CD14-positive monocyte (primary cell): Measurements from ENCODE around the gene FKBP2. TPM values are rescaled to one million over a fixed set of nuclear protein-coding genes. Genes with fewer than 3 reads are reported as not detected.

ENCODE experiments used
- DNase-seq, 3 donors: peaks; one replicate each; pipeline ENCODE4 v3.0.0-alpha.2; 2011 to 2022
- H2AFZ ChIP-seq: 2 replicates; pipeline ENCODE4 v1.6.0; 2012; ENCODE audit warnings: mild to moderate bottlenecking, low read depth, low read length, inconsistent platforms; ENCODE audit not compliant: insufficient read depth, poor library complexity, severe bottlenecking
- H3K27ac ChIP-seq, 2 donors: 1 replicate in 1 of 2; 2 replicates in 1 of 2; pipeline ENCODE4 v1.5.1; 2012 to 2013; ENCODE audit warnings: low read length in 2 of 2, control low read depth in 1 of 2, inconsistent platforms in 1 of 2, low read depth in 1 of 2, mild to moderate bottlenecking in 1 of 2
- H3K27me3 ChIP-seq, 2 donors: one replicate each; pipeline versions ENCODE4 v1.6.0 to v1.6.1; 2011 to 2013; ENCODE audit warnings: low read length in 2 of 2; ENCODE audit not compliant: control insufficient read depth in 2 of 2, insufficient read depth in 2 of 2
- H3K36me3 ChIP-seq, 2 donors: replicated peaks in 1 of 2; 1 replicate in 1 of 2; 2 replicates in 1 of 2; pipeline versions ENCODE4 v1.5.1 to v1.6.1; 2012 to 2013; ENCODE audit warnings: low read length in 2 of 2, control low read depth in 1 of 2, inconsistent platforms in 1 of 2, mild to moderate bottlenecking in 1 of 2; ENCODE audit not compliant: insufficient read depth in 2 of 2, control insufficient read depth in 1 of 2
- H3K4me1 ChIP-seq, 2 donors: 1 replicate in 1 of 2; 2 replicates in 1 of 2; pipeline versions ENCODE4 v1.5.1 to v1.6.1; 2012 to 2013; ENCODE audit warnings: low read length in 2 of 2, control low read depth in 1 of 2, inconsistent platforms in 1 of 2, mild to moderate bottlenecking in 1 of 2, moderate library complexity in 1 of 2; ENCODE audit not compliant: insufficient read depth in 2 of 2, control insufficient read depth in 1 of 2
- H3K4me2 ChIP-seq: replicated peaks from 2 replicates; pipeline ENCODE3; 2012; ENCODE audit warnings: low read length, moderate library complexity, mild to moderate bottlenecking; ENCODE audit not compliant: poor library complexity, severe bottlenecking; ENCODE audit errors: extremely low read depth
- H3K4me3 ChIP-seq, 3 experiments: fragments of 200-600 bp in 1 of 3; sonication (generic) in 1 of 3; replicated peaks in 1 of 3; 1 replicate in 2 of 3; 2 replicates in 1 of 3; pipeline ENCODE4 v1.5.1; 2011 to 2013; ENCODE audit warnings: low read length in 3 of 3, mild to moderate bottlenecking in 3 of 3, control low read depth in 2 of 3, low read depth in 2 of 3, inconsistent platforms in 1 of 3, moderate library complexity in 1 of 3
- H3K79me2 ChIP-seq: 2 replicates; pipeline ENCODE4 v1.6.0; 2012; ENCODE audit warnings: mild to moderate bottlenecking, control low read depth, inconsistent platforms, low read length, moderate library complexity; ENCODE audit not compliant: insufficient read depth
- H3K9ac ChIP-seq: 2 replicates; pipeline ENCODE4 v1.6.0; 2017; ENCODE audit warnings: low read length, mild to moderate bottlenecking; ENCODE audit not compliant: insufficient read depth, poor library complexity, severe bottlenecking
- H3K9me3 ChIP-seq, 2 donors: replicated peaks in 1 of 2; 1 replicate in 1 of 2; 2 replicates in 1 of 2; pipeline versions ENCODE4 v1.5.1 to v1.6.1; 2012 to 2013; ENCODE audit warnings: low read length in 2 of 2, control low read depth in 1 of 2; ENCODE audit not compliant: control insufficient read depth in 1 of 2, insufficient read depth in 1 of 2
- H4K20me1 ChIP-seq: 2 replicates; pipeline ENCODE4 v1.6.0; 2012; ENCODE audit warnings: mild to moderate bottlenecking, low read length, control low read depth, moderate library complexity; ENCODE audit not compliant: insufficient read depth
- H3K27ac Mint-ChIP-seq, 7 donors: one replicate each; pipeline ENCODE4 v1.8.0; 2020; ENCODE audit warnings: mild to moderate bottlenecking in 7 of 7, mixed read lengths in 7 of 7, moderate library complexity in 6 of 7, inconsistent platforms in 2 of 7
- H3K27me3 Mint-ChIP-seq, 3 donors: one replicate each; pipeline ENCODE4 v1.8.0; 2021 to 2022; ENCODE audit warnings: low read depth in 3 of 3, mild to moderate bottlenecking in 3 of 3, mixed read lengths in 3 of 3, moderate library complexity in 3 of 3, inconsistent platforms in 1 of 3
- H3K36me3 Mint-ChIP-seq, 2 donors: one replicate each; pipeline ENCODE4 v1.8.0; 2020; ENCODE audit warnings: mixed read lengths in 2 of 2, inconsistent platforms in 1 of 2, mild to moderate bottlenecking in 1 of 2
- H3K4me1 Mint-ChIP-seq: one replicate; pipeline ENCODE4 v1.8.0; 2020; ENCODE audit warnings: mild to moderate bottlenecking, mixed read lengths
- H3K4me3 Mint-ChIP-seq, 2 donors: one replicate each; pipeline ENCODE4 v1.8.0; 2020; ENCODE audit warnings: mild to moderate bottlenecking in 2 of 2, mixed read lengths in 2 of 2, moderate library complexity in 1 of 2
- H3K9me3 Mint-ChIP-seq, 7 donors: one replicate each; pipeline ENCODE4 v1.8.0; 2020 to 2022; ENCODE audit warnings: mixed read lengths in 7 of 7, mild to moderate bottlenecking in 6 of 7, moderate library complexity in 6 of 7, inconsistent platforms in 2 of 7
- CTCF ChIP-seq: fragments of 200-600 bp; IDR thresholded peaks from one replicate; pipeline ENCODE4 v1.8.0; 2022; ENCODE audit warnings: antibody characterized with exemption, mild to moderate bottlenecking
- WGBS: methylation state at CpG from one replicate; pipeline ENCODE4 v1.1.5; 2013; ENCODE audit warnings: missing lambda C conversion rate; ENCODE audit not compliant: insufficient coverage; 5-methylcytosine and 5-hydroxymethylcytosine counted together
- intact Hi-C, 2 donors: fragments of 100-400 bp; cut with micrococcal nuclease; formaldehyde crosslinking; loops; one replicate each; pipeline versions ENCODE4 v1.15.0 to v1.15.1; 2023
- polyA plus RNA-seq, 3 donors: library from polyadenylated mRNA; depleted of rRNA in 1 of 3; unstranded in 2 of 3; stranded (reverse) in 1 of 3; fragments of 300-500 nt in 2 of 3; fragments of >200 nt in 1 of 3; fragmentation: Illumina TruSeq in 2 of 3; gene quantifications; 1 replicate in 2 of 3; 2 replicates in 1 of 3; pipeline ENCODE4 v1.2.3, GENCODE V29; 2012 to 2021

FKBP2 gene
- polyA plus RNA-seq, 3 donors = 38.9 to 80.7 (median 71.1) TPM

GRCh38 chr11:64203421-64204079 lies 37.3 kb upstream of the FKBP2 start:
- Mint-ChIP-seq H3K36me3 (peaks cover 50 to 60% of the 10 kb centered on the region in 2 donors), H3K9me3 (peaks cover 0 to 1% (median 0%) of the 10 kb centered on the region in 7 donors), H3K27me3 (no peaks in the 10 kb centered on the region), H3K4me1 (peaks cover 41% of the 10 kb centered on the region), H3K27ac (peak overlapping the region in 3 of 7 donors; percentile 13 to 51 (median 50)), H3K4me3 (no peak overlapping the region)
- 94% methylated on average over 22 of the region's 27 CpGs for WGBS
- peaks cover 14% of the 10 kb centered on the region for H4K20me1 ChIP-seq
- no peak for TF ChIP-seq CTCF
- H3K9ac ChIP-seq = no peak overlapping the region
- H3K27me3 ChIP-seq = no peaks in the 10 kb centered on the region
- H2AFZ ChIP-seq = no peak overlapping the region
- H3K4me2 ChIP-seq = no peak overlapping the region
- peaks cover 38 to 55% of the 10 kb centered on the region in 2 donors for H3K4me1 ChIP-seq
- DNase-seq = no peak
- intact Hi-C loops = no loop called here
- H3K4me3 ChIP-seq = no peak overlapping the region
- no peak overlapping the region for H3K27ac ChIP-seq
- peaks cover 31% of the 10 kb centered on the region for H3K79me2 ChIP-seq
- peaks cover 47 to 61% of the 10 kb centered on the region in 2 donors for H3K36me3 ChIP-seq
- no peaks in the 10 kb centered on the region for H3K9me3 ChIP-seq

GRCh38 chr11:64204080-64204440 lies 36.8 kb upstream of the FKBP2 start:
- H4K20me1 ChIP-seq = peaks cover 19% of the 10 kb centered on the region
- Mint-ChIP-seq H3K27me3 (no peaks in the 10 kb centered on the region), H3K27ac (peak overlapping the region; percentile 50 to 99 (median 97)), H3K4me1 (peaks cover 44% of the 10 kb centered on the region), H3K9me3 (peaks cover 0 to 1% (median 0%) of the 10 kb centered on the region in 7 donors), H3K4me3 (no peak overlapping the region), H3K36me3 (peaks cover 54 to 60% of the 10 kb centered on the region in 2 donors)
- no peak for TF ChIP-seq CTCF
- no peak overlapping the region for H3K4me2 ChIP-seq
- intact Hi-C loops = no loop called here
- H3K4me3 ChIP-seq = no peak overlapping the region
- DNase-seq = no peak
- H3K27me3 ChIP-seq = no peaks in the 10 kb centered on the region
- H2AFZ ChIP-seq = no peak overlapping the region
- H3K9ac ChIP-seq = no peak overlapping the region
- peak overlapping the region in 1 of 2 donors; percentile 99 for H3K27ac ChIP-seq
- peaks cover 36% of the 10 kb centered on the region for H3K79me2 ChIP-seq
- H3K4me1 ChIP-seq = peaks cover 43 to 58% of the 10 kb centered on the region in 2 donors
- no peaks in the 10 kb centered on the region for H3K9me3 ChIP-seq
- H3K36me3 ChIP-seq = peaks cover 52 to 60% of the 10 kb centered on the region in 2 donors
- WGBS = no CpG with 5 or more reads among the region's 16 CpGs
